ENCODE results near the gene DEFB118.
"Not testable (repeated sequence)": the region's sequence is repeated elsewhere in the genome, so short reads cannot be mapped to it uniquely, and the experiment has no call there.

DEFB118 gene

GRCh38 chr20:31368301-31368700 is at the start of gene DEFB118:
Gene DEFB118 (plus strand): TSS chr20:31368601. CDS start chr20:31368651, 50 bp downstream.
- no peak for DNase-seq

GRCh38 chr20:31322504-31322903 is 45.9 kb upstream of the DEFB118 start:
- DNase-seq, result no peak

- no peak for DNase-seq
These were observed 37.5 kb upstream of the DEFB118 start for GRCh38 chr20:31330893-31331292.

- DNase-seq, result no peak
These were observed 26.9 kb upstream of the DEFB118 start for GRCh38 chr20:31341470-31341869.

- no peak for DNase-seq
These were observed 12.4 kb upstream of the DEFB118 start for GRCh38 chr20:31355981-31356380.

- DNase-seq, result no peak
These were observed 5.1 kb upstream of the DEFB118 start for GRCh38 chr20:31363295-31363694.

- not testable (repeated sequence) for DNase-seq
These were observed 4.1 kb upstream of the DEFB118 start for GRCh38 chr20:31364272-31364671.

- DNase-seq, result no peak
These were observed 5.9 kb downstream of the DEFB118 start for GRCh38 chr20:31374346-31374745.

GRCh38 chr20:31390490-31390889 is 22.1 kb downstream of the DEFB118 start, which contains the start of gene DEFB119:
Gene DEFB119 (minus strand): TSS chr20:31390590. CDS start chr20:31390483, 107 bp downstream.
- no peak for DNase-seq

- DNase-seq, result no peak
These were observed 24.4 kb downstream of the DEFB118 start for GRCh38 chr20:31392836-31393235.

GRCh38 chr20:31394900-31395299 is 26.5 kb downstream of the DEFB118 start:
- no peak for DNase-seq

GRCh38 chr20:31403886-31404285 is 35.5 kb downstream of the DEFB118 start:
- no peak for DNase-seq

- no peak for DNase-seq
These were observed 37.7 kb downstream of the DEFB118 start, which contains the start of gene DEFB121 for GRCh38 chr20:31406115-31406514. Gene DEFB121 (minus strand): TSS chr20:31406215. CDS start chr20:31406152, 63 bp downstream.

GRCh38 chr20:31410011-31410410 is 41.6 kb downstream of the DEFB118 start:
- no peak for DNase-seq

GRCh38 chr20:31414381-31414780 is 46.0 kb downstream of the DEFB118 start:
- DNase-seq, result no peak

GRCh38 chr20:31415653-31416052 is 47.3 kb downstream of the DEFB118 start:
- no peak for DNase-seq

- no peak for DNase-seq
These were observed 49.9 kb downstream of the DEFB118 start for GRCh38 chr20:31418307-31418706.
